Fibroblast of villous mesenchyme (primary cell): Measurements from ENCODE around the gene MYT1. TPM values are rescaled to one million over a fixed set of nuclear protein-coding genes. Genes with fewer than 3 reads are reported as not detected.

Experiments
- DNase-seq: peaks from one replicate; pipeline ENCODE4 v3.0.0-alpha.2; 2010; ENCODE audit warnings: low read depth
- H3K4me3 ChIP-seq: 2 replicates; pipeline ENCODE4 v1.5.1; 2011; ENCODE audit warnings: low read depth, mild to moderate bottlenecking, low read length
- total RNA-seq: library from RNA; depleted of rRNA; stranded (reverse); fragments of >200 nt; gene quantifications from 2 replicates; pipeline ENCODE4 v1.2.3, GENCODE V29; 2012
- TF ChIP-seq, protein P1 (sequence below): IDR thresholded peaks from 2 replicates; pipeline ENCODE4 v1.5.1; 2012; ENCODE audit warnings: low read depth, mild to moderate bottlenecking, low read length; ENCODE audit not compliant: insufficient read depth

MYT1 gene
- total RNA-seq, 1 donor, result not detected

- H3K4me3 ChIP-seq, result no peak overlapping the region
- TF ChIP-seq, protein P1, sequence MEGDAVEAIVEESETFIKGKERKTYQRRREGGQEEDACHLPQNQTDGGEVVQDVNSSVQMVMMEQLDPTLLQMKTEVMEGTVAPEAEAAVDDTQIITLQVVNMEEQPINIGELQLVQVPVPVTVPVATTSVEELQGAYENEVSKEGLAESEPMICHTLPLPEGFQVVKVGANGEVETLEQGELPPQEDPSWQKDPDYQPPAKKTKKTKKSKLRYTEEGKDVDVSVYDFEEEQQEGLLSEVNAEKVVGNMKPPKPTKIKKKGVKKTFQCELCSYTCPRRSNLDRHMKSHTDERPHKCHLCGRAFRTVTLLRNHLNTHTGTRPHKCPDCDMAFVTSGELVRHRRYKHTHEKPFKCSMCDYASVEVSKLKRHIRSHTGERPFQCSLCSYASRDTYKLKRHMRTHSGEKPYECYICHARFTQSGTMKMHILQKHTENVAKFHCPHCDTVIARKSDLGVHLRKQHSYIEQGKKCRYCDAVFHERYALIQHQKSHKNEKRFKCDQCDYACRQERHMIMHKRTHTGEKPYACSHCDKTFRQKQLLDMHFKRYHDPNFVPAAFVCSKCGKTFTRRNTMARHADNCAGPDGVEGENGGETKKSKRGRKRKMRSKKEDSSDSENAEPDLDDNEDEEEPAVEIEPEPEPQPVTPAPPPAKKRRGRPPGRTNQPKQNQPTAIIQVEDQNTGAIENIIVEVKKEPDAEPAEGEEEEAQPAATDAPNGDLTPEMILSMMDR, result no peak
- DNase-seq, result no peak
These were observed 47.8 kb downstream of the MYT1 start for GRCh38 chr20:64211874-64212658.

DNA sequence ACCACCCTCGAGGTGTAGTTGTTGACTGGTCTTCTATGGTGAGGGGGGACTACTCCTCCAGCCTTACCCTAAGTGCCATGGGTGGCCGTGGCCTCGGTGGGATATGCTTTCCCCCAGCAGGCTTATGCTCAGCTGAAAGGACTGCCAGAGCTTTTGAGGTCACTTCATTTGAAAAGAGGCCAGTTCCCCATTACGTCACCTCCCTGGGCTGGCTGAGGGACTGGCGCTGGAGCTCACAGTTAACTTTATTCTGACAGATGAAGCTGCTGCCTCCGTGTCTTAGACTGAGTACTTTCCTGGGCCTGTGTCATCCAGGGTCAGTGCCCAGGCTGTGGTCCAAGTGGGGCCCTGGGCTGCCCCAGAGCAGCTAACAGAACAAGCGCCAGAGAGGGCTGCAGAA, 48.5 kb downstream of the MYT1 start:
- H3K4me3 ChIP-seq, result no peak overlapping the region
- TF ChIP-seq, protein P1, result no peak
- peak; percentile 55 for DNase-seq

DNA sequence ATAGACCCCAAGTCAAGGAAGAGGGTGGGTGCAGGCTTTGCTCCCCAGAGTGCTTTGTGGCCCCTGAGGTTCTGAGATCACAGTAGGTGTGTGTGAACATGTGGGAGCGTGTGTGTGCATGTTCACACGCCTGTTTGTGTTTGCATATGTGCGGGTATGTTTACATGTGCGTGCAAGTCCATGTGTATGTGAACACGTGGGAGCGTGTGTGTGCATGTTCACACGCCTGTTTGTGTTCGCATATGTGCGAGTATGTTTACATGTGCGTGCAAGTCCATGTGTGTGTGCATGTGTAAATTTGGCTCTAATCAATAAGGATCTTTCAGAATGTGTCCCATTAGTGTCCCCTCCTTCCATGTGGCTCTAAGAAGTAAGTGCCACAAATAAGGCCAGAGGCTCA, 49.9 kb downstream of the MYT1 start:
- TF ChIP-seq, protein P1, result no peak
- DNase-seq, result no peak
- no peak overlapping the region for H3K4me3 ChIP-seq

DNA sequence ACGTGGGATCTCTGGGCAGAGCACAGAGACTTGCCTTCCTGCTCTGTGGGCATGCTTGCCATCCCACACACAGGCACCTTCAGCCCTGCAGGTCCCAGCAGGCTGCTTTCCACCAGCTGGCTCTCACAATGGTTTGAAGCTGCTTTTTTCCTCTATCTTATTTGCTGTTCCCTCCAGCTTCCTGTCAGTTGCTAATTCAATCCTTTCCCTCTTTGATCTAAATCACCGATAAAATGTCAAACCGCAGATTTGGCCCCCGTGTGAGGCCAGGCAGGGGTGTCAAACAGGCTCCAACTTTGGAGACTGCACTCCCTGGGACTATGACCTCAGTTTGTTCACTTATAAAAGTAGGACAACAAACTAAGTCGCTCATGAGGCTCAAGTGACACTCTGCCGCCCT, 50.7 kb downstream of the MYT1 start:
- TF ChIP-seq, protein P1, result no peak
- no peak overlapping the region for H3K4me3 ChIP-seq
- DNase-seq, result no peak

- no peak for DNase-seq
- TF ChIP-seq, protein P1, result no peak
- no peak overlapping the region for H3K4me3 ChIP-seq
These were observed 51.8 kb downstream of the MYT1 start for GRCh38 chr20:64216036-64216435.

DNA sequence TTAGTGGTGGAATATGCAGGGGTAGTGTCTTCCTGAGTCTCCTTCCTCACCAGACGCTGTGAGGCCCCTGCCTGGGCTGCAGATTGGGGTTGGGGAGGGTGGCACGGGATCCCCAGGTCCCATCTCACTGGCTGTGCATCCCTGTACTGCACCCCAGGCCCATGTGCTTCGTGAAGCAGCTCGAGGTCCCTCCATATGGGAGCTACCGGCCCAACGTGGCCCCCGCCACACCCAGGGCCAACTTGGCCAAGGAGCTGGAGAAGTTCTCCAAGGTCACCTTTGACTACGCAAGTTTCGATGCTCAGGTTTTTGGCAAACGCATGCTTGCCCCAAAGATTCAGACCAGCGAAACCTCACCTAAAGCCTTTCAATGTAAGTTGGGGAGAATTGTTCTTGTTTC, 52.7 kb downstream of the MYT1 start:
- H3K4me3 ChIP-seq, result no peak overlapping the region
- DNase-seq, result no peak
- TF ChIP-seq, protein P1, result no peak

DNA sequence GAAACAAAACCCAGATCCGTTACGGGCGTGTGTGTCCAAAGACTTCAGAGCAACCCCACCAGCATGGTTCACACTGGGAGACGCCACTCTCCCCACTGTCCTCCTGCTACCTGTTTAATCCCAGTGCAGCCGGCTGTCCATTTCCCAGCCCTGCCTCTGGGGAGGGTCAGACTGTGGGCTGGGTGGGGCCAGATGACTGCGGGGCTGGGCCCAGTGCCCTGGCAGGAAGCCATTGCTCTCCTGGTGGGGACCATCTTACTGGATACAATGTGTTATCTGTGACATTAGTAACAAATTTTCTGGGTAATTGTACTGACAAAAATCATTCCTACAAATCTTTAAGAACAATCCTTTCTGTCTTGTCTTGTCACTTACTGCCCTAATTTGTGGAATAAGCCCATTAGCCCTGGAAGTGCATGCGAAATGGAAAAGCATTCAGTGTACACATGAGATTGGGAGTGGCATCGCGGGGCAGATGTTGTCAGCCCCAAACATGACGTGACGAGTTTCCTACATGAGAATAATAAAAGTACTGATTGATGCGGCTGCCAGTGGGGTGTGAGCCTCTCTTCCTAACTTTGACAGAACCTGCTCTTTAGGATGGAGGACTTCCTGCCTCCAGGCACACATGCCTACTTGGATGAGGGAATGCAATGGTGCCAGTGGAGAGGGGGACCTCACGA, 53.4 kb downstream of the MYT1 start:
- TF ChIP-seq, protein P1, result no peak
- DNase-seq, result no peak
- H3K4me3 ChIP-seq, result no peak overlapping the region
